Measurements from ENCODE around the gene CHKB.

DNA sequence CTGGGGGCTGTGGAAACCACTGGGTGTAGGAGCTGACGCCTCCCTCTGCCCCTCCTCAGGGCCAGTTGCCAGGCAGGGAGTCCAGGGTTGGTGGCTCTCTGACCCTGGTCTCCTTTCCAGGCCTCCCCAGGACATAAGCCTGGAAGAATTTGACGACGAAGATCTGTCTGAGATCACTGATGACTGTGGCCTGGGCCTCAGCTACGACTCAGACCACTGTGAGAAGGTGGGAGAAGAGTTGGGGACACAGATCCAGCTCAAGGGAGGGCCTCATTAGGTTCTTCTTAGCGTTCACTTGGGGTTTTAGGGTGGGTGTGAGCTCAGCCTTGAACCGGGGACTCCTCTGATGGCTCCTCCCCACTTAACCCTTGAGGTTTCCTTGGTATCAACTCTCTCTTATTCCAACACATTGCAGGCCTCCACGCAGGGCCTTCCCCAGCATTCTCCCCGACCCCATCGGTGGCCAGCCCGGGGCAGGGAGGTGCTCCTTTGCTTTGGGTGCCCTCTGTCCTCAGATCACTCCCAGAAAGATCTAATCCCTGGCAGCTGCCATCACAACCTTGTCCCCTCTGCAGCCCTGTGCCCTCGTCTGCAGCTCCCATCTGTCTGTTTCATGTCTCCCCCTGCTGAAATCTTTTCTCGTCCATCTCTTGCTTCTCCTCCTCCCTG, 19.2 kb upstream of the CHKB start:
- TF ChIP-seq, protein P1, sequence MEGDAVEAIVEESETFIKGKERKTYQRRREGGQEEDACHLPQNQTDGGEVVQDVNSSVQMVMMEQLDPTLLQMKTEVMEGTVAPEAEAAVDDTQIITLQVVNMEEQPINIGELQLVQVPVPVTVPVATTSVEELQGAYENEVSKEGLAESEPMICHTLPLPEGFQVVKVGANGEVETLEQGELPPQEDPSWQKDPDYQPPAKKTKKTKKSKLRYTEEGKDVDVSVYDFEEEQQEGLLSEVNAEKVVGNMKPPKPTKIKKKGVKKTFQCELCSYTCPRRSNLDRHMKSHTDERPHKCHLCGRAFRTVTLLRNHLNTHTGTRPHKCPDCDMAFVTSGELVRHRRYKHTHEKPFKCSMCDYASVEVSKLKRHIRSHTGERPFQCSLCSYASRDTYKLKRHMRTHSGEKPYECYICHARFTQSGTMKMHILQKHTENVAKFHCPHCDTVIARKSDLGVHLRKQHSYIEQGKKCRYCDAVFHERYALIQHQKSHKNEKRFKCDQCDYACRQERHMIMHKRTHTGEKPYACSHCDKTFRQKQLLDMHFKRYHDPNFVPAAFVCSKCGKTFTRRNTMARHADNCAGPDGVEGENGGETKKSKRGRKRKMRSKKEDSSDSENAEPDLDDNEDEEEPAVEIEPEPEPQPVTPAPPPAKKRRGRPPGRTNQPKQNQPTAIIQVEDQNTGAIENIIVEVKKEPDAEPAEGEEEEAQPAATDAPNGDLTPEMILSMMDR (conservative IDR thresholded peaks at IDR 0.05 in 1 of 2, IDR thresholded peaks at IDR 0.05 in 1 of 2; ENCODE audit: low read depth in 1 of 2, low read length in 2 of 2), result no peak
- no peak for TF ChIP-seq EZH2 (IDR thresholded peaks at IDR 0.05; ENCODE audit: low read length, missing control alignments)

Data from fibroblast of lung (primary cell).